IMR-90 (cell line): ENCODE results near the gene ST6GALNAC3. TPM values are rescaled to one million over a fixed set of nuclear protein-coding genes. Genes with fewer than 3 reads are reported as not detected.

ENCODE experiments used
- ATAC-seq: fragments of 200-7000 bp; cut with Tn5 transposase; 2 replicates; pipeline ENCODE4 v1.9.1; 2020; ENCODE audit warnings: low read depth, mild to moderate bottlenecking, moderate library complexity
- BruUV-seq: library from RNA; stranded (reverse); fragments of 400-500 nt; replicated peaks from 2 replicates; lab custom pipeline; 2021; lab: Mats Ljungman, UMichigan
- CTCF ChIA-PET: fragments of 300-600 bp; formaldehyde crosslinking; extraction: SDS; loops from one replicate; lab custom pipeline; 2021; ENCODE audit warnings: antibody characterized with exemption; lab: Yijun Ruan, JAX
- POLR2A ChIA-PET: fragments of 300-600 bp; sonication (Branson Sonifier 250); formaldehyde crosslinking; loops from one replicate; lab custom pipeline; 2022; ENCODE audit warnings: antibody characterized with exemption; ENCODE audit not compliant: unreplicated experiment; lab: Charles Lee
- DNase-seq: peaks from one replicate; pipeline ENCODE4 v3.0.0; 2013
- H2AFZ ChIP-seq: replicated peaks from 2 replicates; pipeline ENCODE3; 2013; ENCODE audit warnings: low read length, mild to moderate bottlenecking; ENCODE audit not compliant: poor library complexity
- H2AK5ac ChIP-seq: 2 replicates; pipeline ENCODE4 v1.6.1; 2013; ENCODE audit warnings: low read depth, low read length, inconsistent platforms
- H2AK9ac ChIP-seq: replicated peaks from 2 replicates; pipeline ENCODE3; 2013; ENCODE audit warnings: mild to moderate bottlenecking, low read depth, low read length, moderate library complexity; ENCODE audit not compliant: poor library complexity
- H2BK120ac ChIP-seq: 2 replicates; pipeline ENCODE4 v1.6.1; 2013; ENCODE audit warnings: low read depth, low read length, inconsistent platforms
- H2BK15ac ChIP-seq: 3 replicates; pipeline ENCODE4 v1.6.1; 2013; ENCODE audit warnings: low read depth, low read length, inconsistent platforms
- H2BK20ac ChIP-seq: 2 replicates; pipeline ENCODE4 v1.6.1; 2013; ENCODE audit warnings: low read depth, mild to moderate bottlenecking, inconsistent platforms, low read length, moderate library complexity
- H2BK5ac ChIP-seq: 2 replicates; pipeline ENCODE4 v1.6.1; 2013; ENCODE audit warnings: mild to moderate bottlenecking, low read depth, low read length, inconsistent platforms; ENCODE audit not compliant: poor library complexity, severe bottlenecking
- H3K14ac ChIP-seq: replicated peaks from 2 replicates; pipeline ENCODE4 v1.6.1; 2013; ENCODE audit warnings: low read depth, low read length, inconsistent platforms
- H3K18ac ChIP-seq: 2 replicates; pipeline ENCODE4 v1.6.1; 2013; ENCODE audit warnings: low read depth, low read length, control low read depth
- H3K23ac ChIP-seq: 2 replicates; pipeline ENCODE4 v1.6.1; 2013; ENCODE audit warnings: low read depth, low read length, inconsistent platforms
- H3K27ac ChIP-seq: 2 replicates; pipeline ENCODE4 v1.5.1; 2013; ENCODE audit warnings: mild to moderate bottlenecking, control low read depth, low read length; ENCODE audit not compliant: insufficient read depth
- H3K27me3 ChIP-seq: 2 replicates; pipeline ENCODE4 v1.6.1; 2013; ENCODE audit warnings: low read length; ENCODE audit not compliant: control insufficient read depth, insufficient read depth
- H3K36me3 ChIP-seq: 2 replicates; pipeline ENCODE4 v1.6.1; 2013; ENCODE audit warnings: low read length, mixed read lengths; ENCODE audit not compliant: control insufficient read depth, insufficient read depth
- H3K4ac ChIP-seq: 2 replicates; pipeline ENCODE4 v1.6.1; 2013; ENCODE audit warnings: low read depth, low read length, inconsistent platforms
- H3K4me1 ChIP-seq: 2 replicates; pipeline ENCODE4 v1.6.1; 2013; ENCODE audit warnings: low read length, mixed read lengths; ENCODE audit not compliant: control insufficient read depth, insufficient read depth
- H3K4me2 ChIP-seq: 2 replicates; pipeline ENCODE4 v1.6.1; 2013; ENCODE audit warnings: low read depth, mild to moderate bottlenecking, control low read depth, low read length, moderate library complexity
- H3K4me3 ChIP-seq: 2 replicates; pipeline ENCODE4 v1.5.1; 2013; ENCODE audit warnings: low read depth, mild to moderate bottlenecking, control low read depth, low read length, moderate library complexity; ENCODE audit not compliant: insufficient read depth
- H3K56ac ChIP-seq: 2 replicates; pipeline ENCODE4 v1.6.1; 2013; ENCODE audit warnings: low read length, inconsistent platforms; ENCODE audit not compliant: insufficient read depth; ENCODE audit errors: extremely low read depth
- H3K79me1 ChIP-seq, 2 experiments: 2 replicates each; pipeline ENCODE4 v1.6.1; 2013; ENCODE audit warnings: low read length in 2 of 2, inconsistent platforms in 1 of 2, low read depth in 1 of 2
- H3K9ac ChIP-seq: 2 replicates; pipeline ENCODE4 v1.6.1; 2013; ENCODE audit warnings: low read depth, low read length, control low read depth
- H3K9me1 ChIP-seq: 2 replicates; pipeline ENCODE4 v1.6.1; 2013; ENCODE audit warnings: low read length, inconsistent platforms; ENCODE audit not compliant: insufficient read depth
- H3K9me3 ChIP-seq: 2 replicates; pipeline ENCODE4 v1.6.1; 2013; ENCODE audit warnings: low read length; ENCODE audit not compliant: control insufficient read depth, insufficient read depth
- H4K20me1 ChIP-seq: 2 replicates; pipeline ENCODE4 v1.6.1; 2013; ENCODE audit warnings: low read length, inconsistent platforms; ENCODE audit not compliant: insufficient read depth
- H4K5ac ChIP-seq: 2 replicates; pipeline ENCODE4 v1.6.1; 2013; ENCODE audit warnings: mild to moderate bottlenecking, low read depth, low read length, control low read depth
- H4K8ac ChIP-seq, 2 experiments: 2 replicates each; pipeline ENCODE4 v1.6.1; 2013; ENCODE audit warnings: low read depth in 2 of 2, low read length in 2 of 2, control low read depth in 1 of 2, inconsistent platforms in 1 of 2
- H4K91ac ChIP-seq: 2 replicates; pipeline ENCODE4 v1.6.1; 2013; ENCODE audit warnings: low read depth, low read length, inconsistent platforms; ENCODE audit not compliant: insufficient read depth
- BHLHE40 ChIP-seq: fragments of 150-350 bp; IDR thresholded peaks from 2 replicates; pipeline ENCODE4 v1.6.1; 2016; ENCODE audit warnings: mild to moderate bottlenecking, low read depth, low read length
- CEBPB ChIP-seq: IDR thresholded peaks from 2 replicates; pipeline ENCODE4 v1.6.1; 2012; ENCODE audit warnings: low read depth, low read length, improper control_type of control experiment
- CHD1 ChIP-seq: IDR thresholded peaks from 2 replicates; pipeline ENCODE4 v1.6.1; 2012; ENCODE audit warnings: low read depth, low read length, improper control_type of control experiment
- FOS ChIP-seq: fragments of 150-350 bp; IDR thresholded peaks from 2 replicates; pipeline ENCODE4 v1.6.1; 2016; ENCODE audit warnings: low read depth, low read length
- MAFK ChIP-seq: IDR thresholded peaks from 2 replicates; pipeline ENCODE4 v1.6.1; 2012; ENCODE audit warnings: low read depth, low read length, improper control_type of control experiment
- MAZ ChIP-seq: IDR thresholded peaks from 2 replicates; pipeline ENCODE4 v1.6.1; 2012; ENCODE audit warnings: low read depth, mild to moderate bottlenecking, low read length, improper control_type of control experiment, moderate library complexity, borderline replicate concordance
- MXI1 ChIP-seq: IDR thresholded peaks from 2 replicates; pipeline ENCODE4 v1.6.1; 2012; ENCODE audit warnings: low read depth, mild to moderate bottlenecking, low read length, moderate library complexity, borderline replicate concordance
- NFE2L2 ChIP-seq: fragments of 150-350 bp; IDR thresholded peaks from 2 replicates; pipeline ENCODE4 v1.6.1; 2016; ENCODE audit warnings: low read depth, mild to moderate bottlenecking, low read length
- POLR2A ChIP-seq: IDR thresholded peaks from 2 replicates; pipeline ENCODE4 v1.6.1; 2012; ENCODE audit warnings: mild to moderate bottlenecking, low read depth, low read length
- RCOR1 ChIP-seq: IDR thresholded peaks from 2 replicates; pipeline ENCODE4 v1.6.1; 2012; ENCODE audit warnings: mild to moderate bottlenecking, low read length, improper control_type of control experiment; ENCODE audit not compliant: insufficient replicate concordance
- RFX5 ChIP-seq: IDR thresholded peaks from 2 replicates; pipeline ENCODE4 v1.8.0; 2012; ENCODE audit warnings: low read depth, mild to moderate bottlenecking, low read length, moderate library complexity
- SMC3 ChIP-seq: fragments of 150-350 bp; IDR thresholded peaks from 2 replicates; pipeline ENCODE4 v1.6.1; 2016; ENCODE audit warnings: low read depth, mild to moderate bottlenecking, antibody characterized with exemption, low read length, moderate library complexity
- WGBS, 2 experiments: methylation state at CpG; one replicate each; pipeline versions ENCODE4 v1.1.5 to v1.1.7; 2013; ENCODE audit warnings: missing lambda C conversion rate in 2 of 2; ENCODE audit not compliant: insufficient read length in 1 of 2; ENCODE audit errors: extremely low coverage in 2 of 2; 5-methylcytosine and 5-hydroxymethylcytosine counted together
- dilution Hi-C: fragments of 300-500 bp; cut with HindIII; formaldehyde crosslinking; loops from one replicate; pipeline ENCODE4 v1.14.3; 2018; ENCODE audit warnings: low sequenced_read_pairs; ENCODE audit not compliant: unreplicated experiment
- in situ Hi-C: fragments of 300-500 bp; cut with MboI; formaldehyde crosslinking; loops from 3 replicates; pipeline ENCODE4 v1.14.3; 2019; ENCODE audit warnings: low sequenced_read_pairs, inconsistent platforms, mixed read lengths
- intact Hi-C: fragments of 100-400 bp; cut with micrococcal nuclease; formaldehyde crosslinking; loops from 2 replicates; pipeline ENCODE4 v1.10.0; 2022
- polyA plus RNA-seq, 3 experiments: library from polyadenylated mRNA; depleted of rRNA; stranded (reverse); fragments of >200 nt; gene quantifications; 2 replicates each; pipeline ENCODE4 v1.2.3, GENCODE V29; 2012; ENCODE audit warnings: low replicate concordance in 1 of 3
- total RNA-seq: library from RNA; depleted of rRNA; stranded (reverse); fragments of >200 nt; gene quantifications from 2 replicates; pipeline ENCODE4 v1.2.3, GENCODE V29; 2012
- TF ChIP-seq, protein P1 (sequence below): conservative IDR thresholded peaks from 2 replicates; pipeline ENCODE4 v1.5.1; 2012; ENCODE audit warnings: mild to moderate bottlenecking, low read depth, low read length, improper control_type of control experiment
- TF ChIP-seq, protein P2 (sequence below): fragments of 150-350 bp; IDR thresholded peaks from 2 replicates; pipeline ENCODE4 v1.6.1; 2016; ENCODE audit warnings: low read depth, mild to moderate bottlenecking, low read length, moderate library complexity, borderline replicate concordance

ST6GALNAC3 gene
- total and polyA plus RNA-seq, 2 of the 4 experiments (the other 2 are of a cell fraction): 0.65 to 1.3 TPM

DNA sequence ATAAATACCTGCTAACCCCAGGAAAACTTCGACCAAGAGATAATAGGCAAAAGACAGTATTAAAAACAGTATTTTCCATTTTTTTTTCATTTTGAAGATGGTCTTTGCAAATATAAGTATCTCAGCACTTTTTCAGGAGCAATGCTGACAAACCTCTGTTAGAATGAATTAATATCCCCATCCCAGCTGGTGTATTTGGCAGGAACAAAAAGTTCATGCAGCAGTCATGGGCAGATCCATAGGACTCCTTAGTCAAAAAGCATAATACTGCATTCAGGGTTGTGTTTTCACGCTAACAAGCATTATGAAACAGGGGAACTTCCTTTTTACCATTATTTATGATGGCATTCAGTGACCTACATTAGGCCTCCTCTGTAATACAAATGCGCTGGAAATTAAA, 344.0 kb downstream of the ST6GALNAC3 start:
- no CpG with 5 or more reads among the region's 3 CpGs for WGBS, 2 experiments
- H3K9me3 ChIP-seq: no peaks in the 10 kb centered on the region
- TF ChIP-seq NFE2L2: no peak
- no peak for TF ChIP-seq CHD1
- TF ChIP-seq RCOR1: no peak
- TF ChIP-seq POLR2A: no peak
- TF ChIP-seq CEBPB: no peak
- no peak for TF ChIP-seq BHLHE40
- TF ChIP-seq, protein P1, sequence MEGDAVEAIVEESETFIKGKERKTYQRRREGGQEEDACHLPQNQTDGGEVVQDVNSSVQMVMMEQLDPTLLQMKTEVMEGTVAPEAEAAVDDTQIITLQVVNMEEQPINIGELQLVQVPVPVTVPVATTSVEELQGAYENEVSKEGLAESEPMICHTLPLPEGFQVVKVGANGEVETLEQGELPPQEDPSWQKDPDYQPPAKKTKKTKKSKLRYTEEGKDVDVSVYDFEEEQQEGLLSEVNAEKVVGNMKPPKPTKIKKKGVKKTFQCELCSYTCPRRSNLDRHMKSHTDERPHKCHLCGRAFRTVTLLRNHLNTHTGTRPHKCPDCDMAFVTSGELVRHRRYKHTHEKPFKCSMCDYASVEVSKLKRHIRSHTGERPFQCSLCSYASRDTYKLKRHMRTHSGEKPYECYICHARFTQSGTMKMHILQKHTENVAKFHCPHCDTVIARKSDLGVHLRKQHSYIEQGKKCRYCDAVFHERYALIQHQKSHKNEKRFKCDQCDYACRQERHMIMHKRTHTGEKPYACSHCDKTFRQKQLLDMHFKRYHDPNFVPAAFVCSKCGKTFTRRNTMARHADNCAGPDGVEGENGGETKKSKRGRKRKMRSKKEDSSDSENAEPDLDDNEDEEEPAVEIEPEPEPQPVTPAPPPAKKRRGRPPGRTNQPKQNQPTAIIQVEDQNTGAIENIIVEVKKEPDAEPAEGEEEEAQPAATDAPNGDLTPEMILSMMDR: no peak
- no peak for TF ChIP-seq FOS
- TF ChIP-seq MAZ: no peak
- TF ChIP-seq SMC3: no peak
- no peak for TF ChIP-seq RFX5
- no peak for TF ChIP-seq MXI1
- no peak for TF ChIP-seq MAFK
- TF ChIP-seq, protein P2, sequence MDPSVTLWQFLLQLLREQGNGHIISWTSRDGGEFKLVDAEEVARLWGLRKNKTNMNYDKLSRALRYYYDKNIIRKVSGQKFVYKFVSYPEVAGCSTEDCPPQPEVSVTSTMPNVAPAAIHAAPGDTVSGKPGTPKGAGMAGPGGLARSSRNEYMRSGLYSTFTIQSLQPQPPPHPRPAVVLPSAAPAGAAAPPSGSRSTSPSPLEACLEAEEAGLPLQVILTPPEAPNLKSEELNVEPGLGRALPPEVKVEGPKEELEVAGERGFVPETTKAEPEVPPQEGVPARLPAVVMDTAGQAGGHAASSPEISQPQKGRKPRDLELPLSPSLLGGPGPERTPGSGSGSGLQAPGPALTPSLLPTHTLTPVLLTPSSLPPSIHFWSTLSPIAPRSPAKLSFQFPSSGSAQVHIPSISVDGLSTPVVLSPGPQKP: no peak
- in situ Hi-C loops (no loop called here), dilution Hi-C loops (no loop called here), intact Hi-C loops (no loop called here)
- H3K79me1 ChIP-seq: no peaks in the 10 kb centered on the region
- H2BK15ac ChIP-seq: no peak overlapping the region
- H2BK120ac ChIP-seq: no peak overlapping the region
- no peaks in the 10 kb centered on the region for H4K20me1 ChIP-seq
- no TSS peak for BruUV-seq
- ATAC-seq (no peak), DNase-seq (no peak)
- H3K36me3 ChIP-seq: no peaks in the 10 kb centered on the region
- ChIA-PET POLR2A (no interaction called here), CTCF (no interaction called here)
- H3K9me1 ChIP-seq: no peaks in the 10 kb centered on the region
- H2AFZ ChIP-seq: no peak overlapping the region
- no peak overlapping the region for H3K9ac ChIP-seq
- H2BK20ac ChIP-seq: no peak overlapping the region
- H3K14ac ChIP-seq: no peak overlapping the region
- H3K4me1 ChIP-seq: no peaks in the 10 kb centered on the region
- H3K27ac ChIP-seq: no peak overlapping the region
- H3K4me2 ChIP-seq: no peak overlapping the region
- no peak overlapping the region for H2BK5ac ChIP-seq
- H3K4ac ChIP-seq: no peak overlapping the region
- H4K5ac ChIP-seq: no peak overlapping the region
- no peak overlapping the region for H4K8ac ChIP-seq
- H3K18ac ChIP-seq: no peak overlapping the region
- H3K4me3 ChIP-seq: no peak overlapping the region
- H3K23ac ChIP-seq: no peak overlapping the region
- no peaks in the 10 kb centered on the region for H3K27me3 ChIP-seq
- no peak overlapping the region for H2AK9ac ChIP-seq
- no peak overlapping the region for H3K56ac ChIP-seq
- H2AK5ac ChIP-seq: no peak overlapping the region
- no peak overlapping the region for H4K91ac ChIP-seq
